NCI-H2171 (cell line): ENCODE data around the gene NLGN1.

Source experiments
- DNase-seq: peaks from one replicate; lab custom pipeline; 2025; lab: John Stamatoyannopoulos, UW

NLGN1 gene

GRCh38 chr3:173770011-173770410, 372.5 kb downstream of the NLGN1 start:
- no peak for DNase-seq

- DNase-seq: no peak
Measured at GRCh38 chr3:173770796-173771573, 373.4 kb downstream of the NLGN1 start.

- no peak for DNase-seq
Measured at GRCh38 chr3:173773800-173774199, 376.3 kb downstream of the NLGN1 start.

- no peak for DNase-seq
Measured at GRCh38 chr3:173774294-173774693, 376.8 kb downstream of the NLGN1 start.

- no peak for DNase-seq
Measured at GRCh38 chr3:173778251-173778650, 380.7 kb downstream of the NLGN1 start.

- DNase-seq: no peak
Measured at GRCh38 chr3:173780067-173780466, 382.5 kb downstream of the NLGN1 start.

GRCh38 chr3:173785004-173785403, 387.5 kb downstream of the NLGN1 start:
- no peak for DNase-seq

- DNase-seq: no peak
Measured at GRCh38 chr3:173789530-173790162, 392.1 kb downstream of the NLGN1 start.

- no peak for DNase-seq
Measured at GRCh38 chr3:173793963-173794362, 396.4 kb downstream of the NLGN1 start.

GRCh38 chr3:173796405-173796804, 398.9 kb downstream of the NLGN1 start:
- no peak for DNase-seq

- no peak for DNase-seq
Measured at GRCh38 chr3:173796890-173797289, 399.3 kb downstream of the NLGN1 start.

GRCh38 chr3:173799060-173799816, 401.7 kb downstream of the NLGN1 start:
- DNase-seq: no peak

GRCh38 chr3:173800154-173800553, 402.6 kb downstream of the NLGN1 start:
- DNase-seq: no peak

GRCh38 chr3:173814809-173815208, 417.3 kb downstream of the NLGN1 start:
- no peak for DNase-seq

- DNase-seq: no peak
Measured at GRCh38 chr3:173819368-173819767, 421.8 kb downstream of the NLGN1 start.

- DNase-seq: no peak
Measured at GRCh38 chr3:173823911-173824460, 426.4 kb downstream of the NLGN1 start.

GRCh38 chr3:173825730-173826129, 428.2 kb downstream of the NLGN1 start:
- no peak for DNase-seq

GRCh38 chr3:173826416-173826815, 428.9 kb downstream of the NLGN1 start:
- no peak for DNase-seq

GRCh38 chr3:173826901-173827609, 429.5 kb downstream of the NLGN1 start:
- no peak for DNase-seq

GRCh38 chr3:173838644-173839043, 441.1 kb downstream of the NLGN1 start:
- DNase-seq: no peak

- no peak for DNase-seq
Measured at GRCh38 chr3:173839859-173840258, 442.3 kb downstream of the NLGN1 start.

GRCh38 chr3:173841334-173841733, 443.8 kb downstream of the NLGN1 start:
- no peak for DNase-seq
